AG10803 (cell line): ENCODE results near the gene APBB2.

Source experiments
- DNase-seq: peaks from one replicate; pipeline ENCODE4 v3.0.0; 2010; ENCODE audit warnings: low read depth
- H3K4me3 ChIP-seq: 2 replicates; pipeline ENCODE4 v1.5.1; 2011; ENCODE audit warnings: mild to moderate bottlenecking, low read length, control low read depth
- CTCF ChIP-seq: conservative IDR thresholded peaks from 2 replicates; pipeline ENCODE4 v1.5.1; 2011; ENCODE audit warnings: mild to moderate bottlenecking, low read length, control low read depth, inconsistent platforms

Gene APBB2

DNA sequence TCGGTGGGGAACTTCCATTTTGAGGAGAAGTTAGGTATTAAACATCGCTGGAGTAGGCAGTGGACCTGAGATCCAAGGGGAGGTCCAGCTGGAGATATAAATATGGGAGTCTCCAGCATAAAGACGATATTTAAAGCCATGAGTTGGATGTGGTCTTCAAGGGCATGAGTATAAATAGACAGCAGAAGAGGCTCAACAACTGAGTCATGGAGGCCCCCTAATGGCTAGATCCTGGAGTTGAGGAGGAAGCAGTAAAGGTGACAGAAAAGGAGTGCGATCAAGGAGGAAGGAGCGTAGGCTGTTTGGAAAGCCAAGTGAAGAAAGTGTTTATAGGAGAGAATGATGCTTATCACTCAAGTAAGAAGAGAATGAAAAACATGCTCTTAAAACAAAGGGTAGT is 18.1 kb upstream of the APBB2 start:
- no peak overlapping the region for H3K4me3 ChIP-seq
- TF ChIP-seq CTCF, result no peak; the same call in 1 of the 2 replicates
- no peak for DNase-seq

GRCh38 chr4:41227902-41228301 is 13.6 kb upstream of the APBB2 start:
- TF ChIP-seq CTCF, result no peak
- no peak for DNase-seq
- no peak overlapping the region for H3K4me3 ChIP-seq

- TF ChIP-seq CTCF, result no peak
- H3K4me3 ChIP-seq, result no peak overlapping the region
- no peak for DNase-seq
Observed at GRCh38 chr4:41221850-41222645, 7.7 kb upstream of the APBB2 start.

DNA sequence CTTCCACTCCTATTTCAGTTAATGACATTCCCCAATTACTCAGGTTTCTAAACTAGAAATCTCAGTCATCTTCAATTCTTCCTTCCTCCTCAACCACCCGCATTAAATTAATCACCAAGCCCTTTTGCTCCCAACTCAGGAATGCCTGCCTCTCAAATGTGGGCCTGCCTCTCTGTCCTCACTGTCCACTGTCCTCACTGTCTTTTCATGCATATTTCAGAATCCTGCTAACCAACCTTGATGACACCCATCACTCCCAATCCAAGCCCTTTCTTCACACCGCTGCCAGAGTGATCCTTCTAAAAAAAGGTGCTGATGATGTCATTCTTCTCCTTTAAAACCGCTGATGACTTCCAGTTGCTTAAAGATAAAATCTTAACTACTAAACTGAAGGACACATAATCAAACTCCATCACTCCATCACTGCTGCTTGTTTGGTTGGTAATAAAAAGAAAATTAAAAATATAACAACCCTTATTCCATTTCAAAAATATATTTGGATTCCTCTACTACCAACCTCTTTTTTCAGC is 5.1 kb upstream of the APBB2 start:
- DNase-seq, result no peak
- no peak for TF ChIP-seq CTCF
- no peak overlapping the region for H3K4me3 ChIP-seq

- DNase-seq, result no peak
- no peak for TF ChIP-seq CTCF
- no peak overlapping the region for H3K4me3 ChIP-seq
Observed at GRCh38 chr4:41218703-41219102, 4.4 kb upstream of the APBB2 start.

GRCh38 chr4:41217374-41217773 is 3.0 kb upstream of the APBB2 start:
- TF ChIP-seq CTCF, result no peak
- DNase-seq, result no peak
- no peak overlapping the region for H3K4me3 ChIP-seq

DNA sequence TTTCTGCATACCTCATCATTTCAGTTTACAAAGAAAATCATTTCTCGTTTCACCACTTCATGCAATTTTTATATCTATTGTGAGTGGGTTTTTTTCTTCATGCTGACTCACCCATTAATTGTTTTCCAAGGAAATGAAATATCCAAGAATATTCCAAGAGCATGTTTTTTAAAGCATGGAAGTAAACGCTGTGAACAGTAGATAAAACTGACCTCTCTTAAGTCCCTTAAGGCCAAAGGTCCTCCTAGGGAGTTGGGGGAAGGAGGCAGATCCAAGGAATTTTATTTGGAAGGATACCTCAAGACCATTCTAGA is 2.6 kb upstream of the APBB2 start:
- no peak for TF ChIP-seq CTCF
- H3K4me3 ChIP-seq, result peak overlapping the region; percentile 73
- no peak for DNase-seq
